Endothelial cell of umbilical vein (primary cell): ENCODE results near the gene ABCC4.

Experiments
- FOS ChIP-seq: IDR thresholded peaks from 2 replicates; pipeline ENCODE4 v1.6.1; 2011; ENCODE audit warnings: mild to moderate bottlenecking, low read length, moderate library complexity, borderline replicate concordance; ENCODE audit not compliant: insufficient read depth
- GATA2 ChIP-seq: IDR thresholded peaks from 2 replicates; pipeline ENCODE4 v1.7.0; 2011; ENCODE audit warnings: low read depth, mild to moderate bottlenecking, moderate library complexity, mixed read lengths, low read length; ENCODE audit not compliant: insufficient read length, insufficient read depth
- MYC ChIP-seq: IDR thresholded peaks from one replicate; pipeline ENCODE4 v1.6.1; 2011; ENCODE audit warnings: mild to moderate bottlenecking, low read depth, low read length
- POLR2A ChIP-seq: IDR thresholded peaks from 2 replicates; pipeline ENCODE4 v1.6.1; 2012; ENCODE audit warnings: low read depth, mild to moderate bottlenecking, control low read depth, low read length
- POLR2AphosphoS5 ChIP-seq: IDR thresholded peaks from 2 replicates; pipeline ENCODE4 v1.6.1; 2012; ENCODE audit warnings: low read depth, mild to moderate bottlenecking, control low read depth, low read length, moderate library complexity; ENCODE audit not compliant: insufficient read depth
- TF ChIP-seq, protein P1 (sequence below), 2 donors: IDR thresholded peaks; 1 replicate in 1 of 2; 2 replicates in 1 of 2; pipeline ENCODE4 v1.5.1; 2011; ENCODE audit warnings: low read length in 2 of 2, mild to moderate bottlenecking in 2 of 2, moderate library complexity in 2 of 2, control low read depth in 1 of 2, inconsistent platforms in 1 of 2, low read depth in 1 of 2; ENCODE audit not compliant: insufficient read depth in 1 of 2; ENCODE audit errors: extremely low read depth in 1 of 2
- TF ChIP-seq, protein P2 (sequence below): IDR thresholded peaks from 2 replicates; pipeline ENCODE4 v1.6.1; 2011; ENCODE audit not compliant: insufficient read depth, insufficient read length

- TF ChIP-seq, protein P1, sequence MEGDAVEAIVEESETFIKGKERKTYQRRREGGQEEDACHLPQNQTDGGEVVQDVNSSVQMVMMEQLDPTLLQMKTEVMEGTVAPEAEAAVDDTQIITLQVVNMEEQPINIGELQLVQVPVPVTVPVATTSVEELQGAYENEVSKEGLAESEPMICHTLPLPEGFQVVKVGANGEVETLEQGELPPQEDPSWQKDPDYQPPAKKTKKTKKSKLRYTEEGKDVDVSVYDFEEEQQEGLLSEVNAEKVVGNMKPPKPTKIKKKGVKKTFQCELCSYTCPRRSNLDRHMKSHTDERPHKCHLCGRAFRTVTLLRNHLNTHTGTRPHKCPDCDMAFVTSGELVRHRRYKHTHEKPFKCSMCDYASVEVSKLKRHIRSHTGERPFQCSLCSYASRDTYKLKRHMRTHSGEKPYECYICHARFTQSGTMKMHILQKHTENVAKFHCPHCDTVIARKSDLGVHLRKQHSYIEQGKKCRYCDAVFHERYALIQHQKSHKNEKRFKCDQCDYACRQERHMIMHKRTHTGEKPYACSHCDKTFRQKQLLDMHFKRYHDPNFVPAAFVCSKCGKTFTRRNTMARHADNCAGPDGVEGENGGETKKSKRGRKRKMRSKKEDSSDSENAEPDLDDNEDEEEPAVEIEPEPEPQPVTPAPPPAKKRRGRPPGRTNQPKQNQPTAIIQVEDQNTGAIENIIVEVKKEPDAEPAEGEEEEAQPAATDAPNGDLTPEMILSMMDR (IDR thresholded peaks at IDR 0.05; ENCODE audit: extremely low read depth in 1 of 2, insufficient read depth in 1 of 2, low read depth in 1 of 2, low read length in 2 of 2), result no peak
- TF ChIP-seq POLR2A (no peak), POLR2AphosphoS5 (no peak), GATA2 (no peak), FOS (no peak), MYC (no peak)
- TF ChIP-seq, protein P2, sequence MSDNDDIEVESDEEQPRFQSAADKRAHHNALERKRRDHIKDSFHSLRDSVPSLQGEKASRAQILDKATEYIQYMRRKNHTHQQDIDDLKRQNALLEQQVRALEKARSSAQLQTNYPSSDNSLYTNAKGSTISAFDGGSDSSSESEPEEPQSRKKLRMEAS, result no peak
Observed at GRCh38 chr13:95207769-95208366, 93.4 kb downstream of the ABCC4 start.
